GM12878 (cell line): ENCODE results near the gene ATP10A. TPM values are rescaled to one million over a fixed set of nuclear protein-coding genes. Genes with fewer than 3 reads are reported as not detected.

Source experiments
- ATAC-seq: fragments of 200-7000 bp; cut with Tn5 transposase; 3 replicates; pipeline ENCODE4 v1.9.1; 2020; ENCODE audit warnings: mild to moderate bottlenecking, moderate library complexity
- BruUV-seq: library from RNA; stranded (reverse); fragments of 400-500 nt; replicated peaks from 2 replicates; lab custom pipeline; 2021; lab: Mats Ljungman, UMichigan
- CTCF ChIA-PET: fragments of 300-600 bp; sonication (Branson Sonifier 250); formaldehyde crosslinking; extraction: SDS; loops from one replicate; lab custom pipeline; 2021; ENCODE audit warnings: inconsistent platforms; lab: Yijun Ruan, JAX
- POLR2A ChIA-PET: fragments of 350-600 bp; formaldehyde crosslinking; extraction: SDS; loops from one replicate; lab custom pipeline; 2021; ENCODE audit warnings: inconsistent platforms; lab: Charles Lee
- RAD21 ChIA-PET: fragments of 300-600 bp; sonication (Branson Sonifier 250); formaldehyde crosslinking; loops from one replicate; lab custom pipeline; 2023; ENCODE audit warnings: antibody characterized with exemption; ENCODE audit not compliant: unreplicated experiment; lab: Charles Lee
- SMC1A ChIA-PET: fragments of 300-600 bp; sonication (Branson Sonifier 250); formaldehyde crosslinking; loops from one replicate; lab custom pipeline; 2023; ENCODE audit not compliant: unreplicated experiment, uncharacterized antibody; lab: Charles Lee
- DNase-seq: peaks from one replicate; pipeline ENCODE4 v3.0.0-alpha.2; 2011; ENCODE audit warnings: low read depth, low spot score
- FAIRE-seq: peaks from 3 replicates; lab custom pipeline; 2011; peaks lifted over from hg19 to GRCh38; lab: Jason Lieb, UNC
- H2AFZ ChIP-seq: 2 replicates; pipeline ENCODE4 v1.6.0; 2011; ENCODE audit warnings: low read depth, low read length, control low read depth; ENCODE audit not compliant: control insufficient read depth
- H3K27ac ChIP-seq: 2 replicates; pipeline ENCODE4 v1.5.1; 2011; ENCODE audit warnings: control low read depth; ENCODE audit not compliant: control insufficient read depth, insufficient read depth
- H3K27me3 ChIP-seq, 2 experiments: replicated peaks in 1 of 2; 2 replicates each; pipeline versions ENCODE4 v1.6.0 to v1.6.1; 2011; ENCODE audit warnings: low read length in 1 of 2; ENCODE audit not compliant: control insufficient read depth in 2 of 2, insufficient read depth in 2 of 2
- H3K36me3 ChIP-seq, 2 experiments: 2 replicates each; pipeline ENCODE4 v1.5.1; 2011; ENCODE audit warnings: low read length in 1 of 2; ENCODE audit not compliant: control insufficient read depth in 2 of 2, insufficient read depth in 2 of 2
- H3K4me1 ChIP-seq: 2 replicates; pipeline ENCODE4 v1.6.1; 2011; ENCODE audit warnings: mild to moderate bottlenecking, low read length, moderate library complexity, mixed read lengths; ENCODE audit not compliant: control insufficient read depth, insufficient read depth
- H3K4me2 ChIP-seq: 2 replicates; pipeline ENCODE4 v1.6.0; 2011; ENCODE audit warnings: control low read depth; ENCODE audit not compliant: control insufficient read depth, insufficient read depth
- H3K4me3 ChIP-seq: fragments of 200-600 bp; sonication (generic); 2 replicates; pipeline ENCODE4 v1.5.1; 2016
- H3K79me2 ChIP-seq: 2 replicates; pipeline ENCODE4 v1.6.0; 2011; ENCODE audit warnings: low read length; ENCODE audit not compliant: control insufficient read depth, insufficient read depth
- H3K9ac ChIP-seq: 2 replicates; pipeline ENCODE4 v1.8.0; 2011; ENCODE audit warnings: low read length, control low read depth, mixed read lengths; ENCODE audit not compliant: control insufficient read depth, insufficient read depth
- H3K9me3 ChIP-seq: replicated peaks from 3 replicates; pipeline ENCODE4 v1.5.1; 2011; ENCODE audit warnings: mild to moderate bottlenecking, low read length; ENCODE audit not compliant: control insufficient read depth, insufficient read depth
- H4K20me1 ChIP-seq: 2 replicates; pipeline ENCODE4 v1.6.0; 2011; ENCODE audit not compliant: control insufficient read depth, insufficient read depth
- BMI1 ChIP-seq: fragments of 450-650 bp; IDR thresholded peaks from 2 replicates; pipeline ENCODE4 v1.6.1; 2016; ENCODE audit warnings: mild to moderate bottlenecking, moderate library complexity, borderline replicate concordance
- CBX5 ChIP-seq: sonication (generic); IDR thresholded peaks from 2 replicates; pipeline ENCODE4 v1.6.1; 2016; ENCODE audit warnings: low read depth, moderate library complexity, mild to moderate bottlenecking, inconsistent platforms
- E2F8 ChIP-seq: fragments of 450-650 bp; IDR thresholded peaks from 2 replicates; pipeline ENCODE4 v1.6.1; 2018; ENCODE audit warnings: mild to moderate bottlenecking, low read depth, moderate library complexity; ENCODE audit not compliant: partially characterized antibody
- FOXK2 ChIP-seq: fragments of 450-650 bp; IDR thresholded peaks from 2 replicates; pipeline ENCODE4 v1.6.1; 2017; ENCODE audit warnings: mild to moderate bottlenecking, moderate library complexity
- HDAC2 ChIP-seq: fragments of 200-600 bp; sonication (generic); IDR thresholded peaks from 2 replicates; pipeline ENCODE4 v1.6.1; 2017
- MEF2B ChIP-seq: fragments of 450-650 bp; IDR thresholded peaks from 2 replicates; pipeline ENCODE4 v1.6.1; 2018; ENCODE audit warnings: mild to moderate bottlenecking, moderate library complexity; ENCODE audit not compliant: partially characterized antibody, poor library complexity, severe bottlenecking
- NR2C1 ChIP-seq: fragments of 450-650 bp; IDR thresholded peaks from 2 replicates; pipeline ENCODE4 v1.6.1; 2017; ENCODE audit warnings: antibody characterized with exemption, mild to moderate bottlenecking, moderate library complexity
- PRDM15 ChIP-seq: fragments of 450-650 bp; formaldehyde crosslinking; IDR thresholded peaks from 2 replicates; pipeline ENCODE4 v1.4.0; 2020; ENCODE audit warnings: mild to moderate bottlenecking, moderate library complexity
- RCOR1 ChIP-seq: conservative IDR thresholded peaks from 2 replicates; pipeline ENCODE4 v1.6.1; 2012; ENCODE audit warnings: low read depth, low read length, improper control_type of control experiment
- SREBF2 ChIP-seq: IDR thresholded peaks from 2 replicates; pipeline ENCODE4 v1.6.1; 2012; ENCODE audit warnings: mild to moderate bottlenecking, low read length
- YBX1 ChIP-seq: fragments of 450-650 bp; IDR thresholded peaks from 2 replicates; pipeline ENCODE4 v1.6.1; 2016; ENCODE audit warnings: antibody characterized with exemption
- ZSCAN29 ChIP-seq: fragments of 450-650 bp; IDR thresholded peaks from 2 replicates; pipeline ENCODE4 v1.6.1; 2017; ENCODE audit warnings: mild to moderate bottlenecking, moderate library complexity
- WGBS: methylation state at CpG from one replicate; pipeline ENCODE4 v1.1.6; 2016; ENCODE audit warnings: low lambda C conversion rate; ENCODE audit not compliant: insufficient replicate concordance, insufficient coverage; ENCODE audit errors: missing lambda C conversion rate; 5-methylcytosine and 5-hydroxymethylcytosine counted together
- in situ Hi-C: fragments of 300-500 bp; cut with MboI; formaldehyde crosslinking; loops from 9 replicates; pipeline ENCODE4 v1.14.3; 2018; ENCODE audit warnings: mixed read lengths
- intact Hi-C: fragments of 100-400 bp; cut with micrococcal nuclease; formaldehyde crosslinking; loops from one replicate; pipeline ENCODE4 v1.14.2; 2022; ENCODE audit not compliant: unreplicated experiment
- polyA plus RNA-seq, 11 experiments: library from polyadenylated mRNA; depleted of rRNA in 4 of 11; unstranded in 6 of 11; stranded (reverse) in 5 of 11; fragments of >200 nt; fragmentation: Nextera tagmentation in 4 of 11; fragmentation: Illumina TruSeq in 1 of 11; extraction: Ambion mirVana in 4 of 11; extraction: Trizol in 1 of 11; gene quantifications; 1 replicate in 1 of 11; 2 replicates in 10 of 11; pipeline versions ENCODE4 v1.2.1 to v1.2.3, GENCODE V29; 2011 to 2016; ENCODE audit warnings: inconsistent platforms in 2 of 11, missing spikeins in 2 of 11, low read depth in 1 of 11
- total RNA-seq, 4 experiments: library from RNA; depleted of rRNA in 3 of 4; stranded (reverse); fragments of >200 nt in 3 of 4; fragmentation: Illumina TruSeq in 1 of 4; extraction: Trizol in 1 of 4; gene quantifications; 2 replicates each; pipeline versions ENCODE4 v1.2.1 to v1.2.3, GENCODE V29; 2013 to 2021
- TF ChIP-seq, protein P1 (sequence below): IDR thresholded peaks from 2 replicates; pipeline ENCODE4 v1.6.1; 2011; ENCODE audit warnings: low read depth, low read length, improper control_type of control experiment, borderline replicate concordance
- TF ChIP-seq, protein P2 (sequence below): fragments of 450-650 bp; IDR thresholded peaks from 2 replicates; pipeline ENCODE4 v1.6.1; 2017; ENCODE audit warnings: borderline replicate concordance

ATP10A gene
- total and polyA plus RNA-seq, 10 of the 15 experiments (the other 5 are each of a cell fraction or from before 2014, with no cell fraction given): 0.04 to 1.5 (median 0.31) TPM; not detected in 2

DNA sequence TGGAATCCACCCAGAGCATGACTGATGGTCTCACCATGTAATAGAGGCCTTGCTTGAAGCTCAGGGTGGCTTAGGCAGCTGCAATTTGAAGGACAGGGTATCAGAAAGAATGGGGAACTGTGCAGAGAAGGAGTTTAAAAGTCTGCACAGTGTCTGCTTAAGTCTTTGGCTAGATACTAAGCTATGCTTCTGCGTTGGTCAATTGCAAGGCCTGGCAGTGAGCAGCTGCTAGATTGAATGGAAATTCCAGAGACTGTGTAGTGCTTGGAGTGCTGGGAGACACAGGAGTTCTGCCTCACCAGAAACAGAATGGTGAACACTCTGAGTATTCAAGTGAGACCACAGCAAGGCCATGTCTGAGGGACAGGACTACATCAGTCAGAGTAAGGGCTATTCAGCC lies 17.3 kb upstream of the ATP10A start (continued):
- no peak for TF ChIP-seq MEF2B
- TF ChIP-seq BMI1: no peak
- TF ChIP-seq CBX5: no peak

- no peak overlapping the region for H3K9ac ChIP-seq
- no peak overlapping the region for H3K4me2 ChIP-seq
- DNase-seq (no peak), FAIRE-seq (no peak), ATAC-seq (no peak)
- BruUV-seq: no TSS peak
- intact Hi-C loops: no loop called here
- H3K4me3 ChIP-seq: no peak overlapping the region
- no peaks in the 10 kb centered on the region for H3K79me2 ChIP-seq
- no peaks in the 10 kb centered on the region for H4K20me1 ChIP-seq
- H3K9me3 ChIP-seq: no peaks in the 10 kb centered on the region
- 56% methylated on average over 4 of the region's 4 CpGs for WGBS
- no peak overlapping the region for H3K27ac ChIP-seq
- RAD21 ChIA-PET: no interaction called here
- no peak overlapping the region for H2AFZ ChIP-seq
- H3K4me1 ChIP-seq: no peaks in the 10 kb centered on the region
- POLR2A ChIA-PET: no interaction called here
- SMC1A ChIA-PET: no interaction called here
- no peaks in the 10 kb centered on the region for H3K27me3 ChIP-seq
- no peaks in the 10 kb centered on the region for H3K36me3 ChIP-seq
- CTCF ChIA-PET: no interaction called here
- in situ Hi-C loops: no loop called here
- TF ChIP-seq ZSCAN29 (no peak), NR2C1 (no peak), HDAC2 (no peak), YBX1 (no peak), PRDM15 (CRISPR knock-in tag) (no peak), E2F8 (no peak), FOXK2 (no peak), RCOR1 (no peak), SREBF2 (no peak)
- TF ChIP-seq, protein P1, sequence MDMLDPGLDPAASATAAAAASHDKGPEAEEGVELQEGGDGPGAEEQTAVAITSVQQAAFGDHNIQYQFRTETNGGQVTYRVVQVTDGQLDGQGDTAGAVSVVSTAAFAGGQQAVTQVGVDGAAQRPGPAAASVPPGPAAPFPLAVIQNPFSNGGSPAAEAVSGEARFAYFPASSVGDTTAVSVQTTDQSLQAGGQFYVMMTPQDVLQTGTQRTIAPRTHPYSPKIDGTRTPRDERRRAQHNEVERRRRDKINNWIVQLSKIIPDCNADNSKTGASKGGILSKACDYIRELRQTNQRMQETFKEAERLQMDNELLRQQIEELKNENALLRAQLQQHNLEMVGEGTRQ: no peak
- TF ChIP-seq, protein P2, sequence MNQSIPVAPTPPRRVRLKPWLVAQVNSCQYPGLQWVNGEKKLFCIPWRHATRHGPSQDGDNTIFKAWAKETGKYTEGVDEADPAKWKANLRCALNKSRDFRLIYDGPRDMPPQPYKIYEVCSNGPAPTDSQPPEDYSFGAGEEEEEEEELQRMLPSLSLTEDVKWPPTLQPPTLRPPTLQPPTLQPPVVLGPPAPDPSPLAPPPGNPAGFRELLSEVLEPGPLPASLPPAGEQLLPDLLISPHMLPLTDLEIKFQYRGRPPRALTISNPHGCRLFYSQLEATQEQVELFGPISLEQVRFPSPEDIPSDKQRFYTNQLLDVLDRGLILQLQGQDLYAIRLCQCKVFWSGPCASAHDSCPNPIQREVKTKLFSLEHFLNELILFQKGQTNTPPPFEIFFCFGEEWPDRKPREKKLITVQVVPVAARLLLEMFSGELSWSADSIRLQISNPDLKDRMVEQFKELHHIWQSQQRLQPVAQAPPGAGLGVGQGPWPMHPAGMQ: no peak
These were observed 16.3 kb upstream of the ATP10A start for GRCh38 chr15:25879438-25879837.
